Endothelial cell of umbilical vein (primary cell): ENCODE results near the gene WDR82. TPM values are rescaled to one million over a fixed set of nuclear protein-coding genes. Genes with fewer than 3 reads are reported as not detected.

Experiments
- BruUV-seq: library from RNA; stranded (reverse); fragments of 400-500 nt; replicated peaks from 2 replicates; lab custom pipeline; 2021; lab: Mats Ljungman, UMichigan
- CTCF ChIA-PET: fragments of 300-600, 350-600 bp; sonication (Branson Sonifier 250); formaldehyde crosslinking; loops from one replicate; lab custom pipeline; 2021; ENCODE audit warnings: antibody characterized with exemption, inconsistent platforms; lab: Charles Lee
- POLR2A ChIA-PET: fragments of 300-600, 350-600 bp; sonication (Branson Sonifier 250); formaldehyde crosslinking; loops from one replicate; lab custom pipeline; 2021; ENCODE audit warnings: antibody characterized with exemption, inconsistent platforms; lab: Charles Lee
- DNase-seq: peaks from one replicate; pipeline ENCODE4 v3.0.0-alpha.2; 2011; ENCODE audit warnings: low read depth, low spot score
- FAIRE-seq: peaks from 2 replicates; lab custom pipeline; 2011; peaks lifted over from hg19 to GRCh38; lab: Jason Lieb, UNC
- H2AFZ ChIP-seq: 2 replicates; pipeline ENCODE4 v1.6.0; 2012; ENCODE audit warnings: low read depth, low read length, control low read depth, inconsistent platforms
- H3K27ac ChIP-seq: 2 replicates; pipeline ENCODE4 v1.5.1; 2011; ENCODE audit warnings: low read depth, mild to moderate bottlenecking, control low read depth, low read length, moderate library complexity; ENCODE audit not compliant: insufficient read depth
- H3K27me3 ChIP-seq, 2 experiments: 2 replicates each; pipeline versions ENCODE4 v1.6.0 to v1.6.1; 2011; ENCODE audit warnings: low read length in 2 of 2, mixed read lengths in 1 of 2; ENCODE audit not compliant: control insufficient read depth in 2 of 2, insufficient read depth in 2 of 2
- H3K36me3 ChIP-seq, 2 experiments: 2 replicates in 1 of 2; 3 replicates in 1 of 2; pipeline ENCODE4 v1.5.1; 2011; ENCODE audit warnings: low read length in 2 of 2, mild to moderate bottlenecking in 1 of 2, moderate library complexity in 1 of 2; ENCODE audit not compliant: control insufficient read depth in 2 of 2, insufficient read depth in 2 of 2; ENCODE audit errors: extremely low read depth in 1 of 2
- H3K4me1 ChIP-seq: 3 replicates; pipeline ENCODE4 v1.5.1; 2011; ENCODE audit warnings: mild to moderate bottlenecking, low read length; ENCODE audit not compliant: control insufficient read depth, insufficient read depth; ENCODE audit errors: extremely low read depth
- H3K4me2 ChIP-seq: 2 replicates; pipeline ENCODE4 v1.6.1; 2011; ENCODE audit warnings: low read length, control low read depth, mixed read lengths; ENCODE audit not compliant: insufficient read depth
- H3K4me3 ChIP-seq, 3 experiments: fragments of 200-600 bp in 1 of 3; sonication (generic), shearing (Covaris generic) in 1 of 3; replicated peaks in 1 of 3; 2 replicates each; pipeline ENCODE4 v1.5.1; 2011 to 2016; ENCODE audit warnings: control low read depth in 3 of 3, low read length in 3 of 3, mild to moderate bottlenecking in 2 of 3, inconsistent platforms in 1 of 3, low read depth in 1 of 3, moderate library complexity in 1 of 3; ENCODE audit not compliant: insufficient read depth in 1 of 3
- H3K79me2 ChIP-seq: 2 replicates; pipeline ENCODE4 v1.6.0; 2012; ENCODE audit warnings: low read length, inconsistent platforms; ENCODE audit not compliant: control insufficient read depth, insufficient read depth
- H3K9ac ChIP-seq: replicated peaks from 2 replicates; pipeline ENCODE3; 2011; ENCODE audit warnings: low read length, control low read depth; ENCODE audit not compliant: insufficient read depth; ENCODE audit errors: extremely low read depth
- H3K9me1 ChIP-seq: replicated peaks from 3 replicates; pipeline ENCODE4 v1.6.0; 2011; ENCODE audit warnings: mild to moderate bottlenecking, low read length; ENCODE audit not compliant: control insufficient read depth, insufficient read depth; ENCODE audit errors: extremely low read depth
- H3K9me3 ChIP-seq: replicated peaks from 2 replicates; pipeline ENCODE4 v1.5.1; 2012; ENCODE audit warnings: low read length, inconsistent platforms; ENCODE audit not compliant: control insufficient read depth, insufficient read depth
- H4K20me1 ChIP-seq: replicated peaks from 2 replicates; pipeline ENCODE3; 2011; ENCODE audit warnings: mild to moderate bottlenecking, low read length; ENCODE audit not compliant: control insufficient read depth, insufficient read depth; ENCODE audit errors: extremely low read depth
- CTCF ChIP-seq, 2 donors: IDR thresholded peaks; 1 replicate in 1 of 2; 2 replicates in 1 of 2; pipeline ENCODE4 v1.5.1; 2011; ENCODE audit warnings: low read length in 2 of 2, mild to moderate bottlenecking in 2 of 2, moderate library complexity in 2 of 2, control low read depth in 1 of 2, inconsistent platforms in 1 of 2, low read depth in 1 of 2; ENCODE audit not compliant: insufficient read depth in 1 of 2; ENCODE audit errors: extremely low read depth in 1 of 2
- EZH2 ChIP-seq: IDR thresholded peaks from 2 replicates; pipeline ENCODE4 v1.6.1; 2012; ENCODE audit warnings: borderline replicate concordance, low read depth, mild to moderate bottlenecking, moderate library complexity, low read length, inconsistent platforms; ENCODE audit not compliant: severe bottlenecking
- FOS ChIP-seq: IDR thresholded peaks from 2 replicates; pipeline ENCODE4 v1.6.1; 2011; ENCODE audit warnings: mild to moderate bottlenecking, low read length, moderate library complexity, borderline replicate concordance; ENCODE audit not compliant: insufficient read depth
- GATA2 ChIP-seq: IDR thresholded peaks from 2 replicates; pipeline ENCODE4 v1.7.0; 2011; ENCODE audit warnings: low read depth, mild to moderate bottlenecking, moderate library complexity, mixed read lengths, low read length; ENCODE audit not compliant: insufficient read length, insufficient read depth
- JUN ChIP-seq: IDR thresholded peaks from 2 replicates; pipeline ENCODE4 v1.6.1; 2011; ENCODE audit warnings: borderline replicate concordance, low read depth; ENCODE audit not compliant: insufficient read length, insufficient read depth
- MAX ChIP-seq: IDR thresholded peaks from 2 replicates; pipeline ENCODE4 v1.6.1; 2011; ENCODE audit not compliant: insufficient read depth, insufficient read length
- MYC ChIP-seq: IDR thresholded peaks from one replicate; pipeline ENCODE4 v1.6.1; 2011; ENCODE audit warnings: mild to moderate bottlenecking, low read depth, low read length
- POLR2A ChIP-seq: IDR thresholded peaks from 2 replicates; pipeline ENCODE4 v1.6.1; 2012; ENCODE audit warnings: low read depth, mild to moderate bottlenecking, control low read depth, low read length
- POLR2AphosphoS5 ChIP-seq: IDR thresholded peaks from 2 replicates; pipeline ENCODE4 v1.6.1; 2012; ENCODE audit warnings: low read depth, mild to moderate bottlenecking, control low read depth, low read length, moderate library complexity; ENCODE audit not compliant: insufficient read depth
- dilution Hi-C: fragments of 300-500 bp; cut with MboI; formaldehyde crosslinking; loops from one replicate; pipeline ENCODE4 v1.15.0; 2019; ENCODE audit warnings: low sequenced_read_pairs; ENCODE audit not compliant: extremely low pct_ligation_motif_present
- intact Hi-C: fragments of 100-400 bp; cut with micrococcal nuclease; formaldehyde crosslinking; loops from one replicate; pipeline ENCODE4 v1.10.0; 2022
- polyA plus RNA-seq, 4 experiments: library from polyadenylated mRNA; depleted of rRNA in 3 of 4; stranded (reverse) in 3 of 4; unstranded in 1 of 4; fragments of >200 nt; gene quantifications; 2 replicates each; pipeline versions ENCODE4 v1.2.1 to v1.2.3, GENCODE V29; 2011 to 2012; ENCODE audit warnings: missing spikeins in 1 of 4
- total RNA-seq: library from RNA; stranded (reverse); gene quantifications from 2 replicates; pipeline ENCODE4 v1.2.3, GENCODE V29; 2021

WDR82 gene
- total and polyA plus RNA-seq, 2 donors (not counting 3 experiments of a cell fraction or from before 2014, with no cell fraction given) = 39.9 to 71.3 TPM

DNA sequence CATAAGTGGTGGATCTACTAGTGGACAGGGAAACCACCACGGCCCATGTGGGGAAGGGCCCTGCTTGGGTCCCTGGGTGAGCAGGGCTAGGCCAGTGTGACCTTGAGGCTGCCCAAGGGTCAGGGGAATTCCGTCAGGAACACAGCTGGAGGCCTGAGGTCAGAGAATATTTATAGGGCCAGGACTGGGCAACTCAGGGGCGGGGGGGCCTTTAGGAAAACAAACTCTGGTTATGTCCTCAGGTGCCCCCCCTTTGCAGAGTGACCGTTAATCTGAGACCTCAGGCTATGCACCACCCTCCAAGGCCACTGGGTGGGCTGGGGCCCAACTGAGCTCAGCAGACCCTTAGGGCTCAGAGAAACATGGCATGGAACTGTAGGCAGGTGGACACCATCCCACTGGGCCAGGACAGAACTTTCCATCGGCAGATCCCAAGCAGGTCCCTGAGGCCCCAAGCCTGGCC lies 42.0 kb downstream of the WDR82 start:
- Histone ChIP-seq H3K9ac (no peak overlapping the region), H4K20me1 (no peaks in the 10 kb centered on the region), H3K4me1 (peaks cover 18% of the 10 kb centered on the region), H3K27ac (no peak overlapping the region), H3K9me1 (no peaks in the 10 kb centered on the region), H3K36me3 (peaks cover 0 to 2% of the 10 kb centered on the region in 2 experiments), H3K4me2 (no peak overlapping the region), H3K4me3 (no peak overlapping the region), H2AFZ (no peak overlapping the region), H3K79me2 (peaks cover 42% of the 10 kb centered on the region), H3K27me3 (no peaks in the 10 kb centered on the region), H3K9me3 (no peaks in the 10 kb centered on the region)
- no peak for FAIRE-seq
- POLR2A ChIA-PET = no interaction called here
- no peak for DNase-seq
- CTCF ChIA-PET = interaction anchor here (0.8 to 7.3 kb wide), 5 partner anchors 15 to 145 kb away, joined by 3 to 104 read pairs (median 14); partner anchors contain the start of gene TLR9
- TF ChIP-seq GATA2 = no peak
- TF ChIP-seq FOS = no peak
- TF ChIP-seq POLR2AphosphoS5 = no peak
- no peak for TF ChIP-seq EZH2
- TF ChIP-seq MAX = no peak
- TF ChIP-seq CTCF (IDR thresholded peaks at IDR 0.05; ENCODE audit: extremely low read depth in 1 of 2, insufficient read depth in 1 of 2, low read depth in 1 of 2, low read length in 2 of 2) = no peak
- no peak for TF ChIP-seq MYC
- no peak for TF ChIP-seq JUN
- TF ChIP-seq POLR2A = no peak
- dilution Hi-C loops = no loop called here
- intact Hi-C loops = loop anchor here (5.0 kb wide), 1 partner anchor 211 kb away; the partner anchor contains the start of gene SEMA3G
- BruUV-seq = no TSS peak
